PC-9 (cell line): ENCODE results near the gene IMMP2L. TPM values are rescaled to one million over a fixed set of nuclear protein-coding genes. Genes with fewer than 3 reads are reported as not detected.

Experiments used
- BruUV-seq: library from RNA; stranded (reverse); fragments of 400-500 nt; replicated peaks from 2 replicates; lab custom pipeline; 2021; lab: Mats Ljungman, UMichigan
- CTCF ChIA-PET: fragments of 300-600 bp; sonication (Branson Sonifier 250); formaldehyde crosslinking; loops from one replicate; lab custom pipeline; 2022; ENCODE audit warnings: antibody characterized with exemption; lab: Charles Lee
- POLR2A ChIA-PET: fragments of 300-600 bp; sonication (Branson Sonifier 250); formaldehyde crosslinking; loops from one replicate; lab custom pipeline; 2022; ENCODE audit warnings: antibody characterized with exemption; ENCODE audit not compliant: unreplicated experiment; lab: Charles Lee
- DNase-seq, 2 experiments: peaks; one replicate each; pipeline versions ENCODE4 v3.0.0 to v3.0.0-alpha.2; 2015 to 2022; ENCODE audit warnings: mixed read lengths in 1 of 2
- H2AFZ ChIP-seq: fragments of 200-600 bp; sonication (generic); 2 replicates; pipeline ENCODE4 v1.8.1; 2017; ENCODE audit warnings: antibody characterized with exemption
- H3F3A ChIP-seq: fragments of 200-600 bp; sonication (generic); 2 replicates; pipeline ENCODE4 v1.8.1; 2017; ENCODE audit warnings: antibody characterized with exemption, mild to moderate bottlenecking, low read depth; ENCODE audit not compliant: insufficient read depth
- H3K27ac ChIP-seq: fragments of 200-600 bp; sonication (generic); 2 replicates; pipeline ENCODE4 v1.6.1; 2016; ENCODE audit warnings: mixed run types
- H3K27me3 ChIP-seq: fragments of 200-600 bp; sonication (generic); 2 replicates; pipeline ENCODE4 v1.6.1; 2016; ENCODE audit warnings: low read depth, mixed run types; ENCODE audit not compliant: insufficient read depth
- H3K36me3 ChIP-seq: fragments of 200-600 bp; sonication (generic); 2 replicates; pipeline ENCODE4 v1.6.1; 2016; ENCODE audit warnings: low read depth, mixed run types
- H3K4me1 ChIP-seq: fragments of 200-600 bp; sonication (generic); replicated peaks from 2 replicates; pipeline ENCODE4 v1.6.1; 2016; ENCODE audit warnings: mixed run types; ENCODE audit not compliant: insufficient read depth
- H3K4me2 ChIP-seq: fragments of 200-600 bp; sonication (generic); 2 replicates; pipeline ENCODE4 v1.6.1; 2017; ENCODE audit warnings: mixed run types
- H3K4me3 ChIP-seq: fragments of 200-600 bp; sonication (generic); 2 replicates; pipeline ENCODE4 v1.6.1; 2016; ENCODE audit warnings: mixed run types
- H3K79me2 ChIP-seq: fragments of 200-600 bp; sonication (generic); 2 replicates; pipeline ENCODE4 v1.6.1; 2017; ENCODE audit warnings: low read depth, mixed run types
- H3K9me2 ChIP-seq: fragments of 200-600 bp; sonication (generic); 2 replicates; pipeline ENCODE4 v1.8.1; 2017; ENCODE audit warnings: mild to moderate bottlenecking; ENCODE audit not compliant: insufficient read depth
- H3K9me3 ChIP-seq: fragments of 200-600 bp; sonication (generic); 2 replicates; pipeline ENCODE4 v1.8.1; 2016; ENCODE audit warnings: low read depth; ENCODE audit not compliant: insufficient read depth
- H4K20me1 ChIP-seq: fragments of 200-600 bp; sonication (generic); 2 replicates; pipeline ENCODE4 v1.8.1; 2017; ENCODE audit not compliant: insufficient read depth
- EZH2 ChIP-seq: fragments of 200-600 bp; sonication (generic); IDR thresholded peaks from 2 replicates; pipeline ENCODE4 v1.8.0; 2017; ENCODE audit warnings: antibody characterized with exemption, low read depth
- intact Hi-C: fragments of 100-400 bp; cut with micrococcal nuclease; formaldehyde crosslinking; loops from one replicate; pipeline ENCODE4 v1.10.0; 2022; ENCODE audit not compliant: unreplicated experiment
- total RNA-seq: library from RNA; stranded (reverse); gene quantifications from 2 replicates; pipeline ENCODE4 v1.2.3, GENCODE V29; 2021
- TF ChIP-seq, protein P1 (sequence below): fragments of 200-600 bp; sonication (generic); conservative IDR thresholded peaks from 2 replicates; pipeline ENCODE4 v1.6.1; 2017; ENCODE audit warnings: mixed run types, antibody characterized with exemption, mild to moderate bottlenecking, moderate library complexity

The IMMP2L gene
- total RNA-seq, 1 experiment from 2014 or later = 40.5 TPM

DNA sequence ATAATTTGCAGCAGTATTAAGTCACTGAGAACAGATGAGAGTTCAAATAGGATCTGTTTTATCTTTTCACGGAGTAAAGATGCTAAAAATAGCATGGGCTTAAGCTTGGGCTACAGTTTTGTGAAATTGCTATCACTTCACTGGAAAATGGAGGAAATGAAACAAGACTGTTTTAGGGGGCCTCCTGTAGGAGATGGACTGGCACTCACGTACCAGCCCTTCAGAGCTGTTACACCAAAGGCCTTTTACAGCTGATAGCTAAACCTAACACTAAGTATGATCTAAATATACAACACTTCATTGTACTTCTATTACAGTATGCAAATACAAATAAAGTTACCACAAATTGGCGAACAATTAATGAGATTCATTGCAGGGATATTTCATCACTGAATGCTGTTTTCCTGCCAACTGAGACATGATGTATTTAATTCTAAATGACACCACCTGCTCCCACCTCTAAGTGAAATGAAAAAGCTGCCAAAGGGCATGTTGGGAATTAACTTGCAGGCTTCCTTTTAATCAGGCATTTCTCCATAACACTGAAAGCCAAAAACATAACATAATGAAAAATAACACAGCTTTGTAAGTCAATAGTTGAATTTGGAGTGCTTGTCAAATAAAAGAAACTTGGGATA is 775.8 kb downstream of the IMMP2L start:
- intact Hi-C loops = no loop called here
- BruUV-seq = no TSS peak

DNA sequence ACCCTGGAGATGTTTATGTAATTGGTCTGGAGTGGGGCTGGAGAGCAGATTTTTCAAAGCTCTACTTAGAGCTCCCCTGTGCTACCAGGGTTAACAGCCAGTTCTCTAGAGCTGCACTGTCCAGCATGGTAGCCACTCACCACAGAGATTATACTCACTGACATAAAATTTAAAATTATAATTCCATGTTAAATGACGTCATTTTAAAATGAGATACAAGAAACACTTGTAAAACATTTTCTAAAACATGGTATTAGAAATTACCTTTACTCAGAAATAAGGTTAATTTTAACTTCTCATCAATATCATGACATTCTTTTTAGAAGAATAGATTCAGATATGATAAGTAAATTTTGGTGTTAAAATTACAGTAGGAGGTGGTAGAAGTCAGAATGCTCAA is 777.5 kb downstream of the IMMP2L start:
- no peak overlapping the region for H2AFZ ChIP-seq
- no peaks in the 10 kb centered on the region for H3K79me2 ChIP-seq
- H3K27me3 ChIP-seq = no peaks in the 10 kb centered on the region
- H3K36me3 ChIP-seq = no peaks in the 10 kb centered on the region
- no peaks in the 10 kb centered on the region for H3K4me1 ChIP-seq
- no peak overlapping the region for H3K4me3 ChIP-seq
- no peaks in the 10 kb centered on the region for H3K9me3 ChIP-seq
- intact Hi-C loops = no loop called here
- no peak for DNase-seq
- no peak overlapping the region for H3K4me2 ChIP-seq
- CTCF ChIA-PET = no interaction called here
- POLR2A ChIA-PET = no interaction called here
- H3K27ac ChIP-seq = no peak overlapping the region
- H3K9me2 ChIP-seq = no peaks in the 10 kb centered on the region
- no peak for TF ChIP-seq EZH2
- TF ChIP-seq, protein P1, sequence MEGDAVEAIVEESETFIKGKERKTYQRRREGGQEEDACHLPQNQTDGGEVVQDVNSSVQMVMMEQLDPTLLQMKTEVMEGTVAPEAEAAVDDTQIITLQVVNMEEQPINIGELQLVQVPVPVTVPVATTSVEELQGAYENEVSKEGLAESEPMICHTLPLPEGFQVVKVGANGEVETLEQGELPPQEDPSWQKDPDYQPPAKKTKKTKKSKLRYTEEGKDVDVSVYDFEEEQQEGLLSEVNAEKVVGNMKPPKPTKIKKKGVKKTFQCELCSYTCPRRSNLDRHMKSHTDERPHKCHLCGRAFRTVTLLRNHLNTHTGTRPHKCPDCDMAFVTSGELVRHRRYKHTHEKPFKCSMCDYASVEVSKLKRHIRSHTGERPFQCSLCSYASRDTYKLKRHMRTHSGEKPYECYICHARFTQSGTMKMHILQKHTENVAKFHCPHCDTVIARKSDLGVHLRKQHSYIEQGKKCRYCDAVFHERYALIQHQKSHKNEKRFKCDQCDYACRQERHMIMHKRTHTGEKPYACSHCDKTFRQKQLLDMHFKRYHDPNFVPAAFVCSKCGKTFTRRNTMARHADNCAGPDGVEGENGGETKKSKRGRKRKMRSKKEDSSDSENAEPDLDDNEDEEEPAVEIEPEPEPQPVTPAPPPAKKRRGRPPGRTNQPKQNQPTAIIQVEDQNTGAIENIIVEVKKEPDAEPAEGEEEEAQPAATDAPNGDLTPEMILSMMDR = no peak
- H4K20me1 ChIP-seq = no peaks in the 10 kb centered on the region; the same call in 1 of the 2 replicates
- no TSS peak for BruUV-seq
- H3F3A ChIP-seq = no peaks in the 10 kb centered on the region

More for the DNA sequence above, 775.8 kb downstream of the IMMP2L start:
- H3K4me2 ChIP-seq = no peak overlapping the region
- ChIA-PET CTCF (no interaction called here), POLR2A (no interaction called here)
- no peak for DNase-seq
- TF ChIP-seq, protein P1 = no peak
- TF ChIP-seq EZH2 = no peak
- no peak overlapping the region for H2AFZ ChIP-seq
- H3K4me1 ChIP-seq = no peaks in the 10 kb centered on the region
- no peak overlapping the region for H3K27ac ChIP-seq
- H3K9me2 ChIP-seq = no peaks in the 10 kb centered on the region
- H3K79me2 ChIP-seq = no peaks in the 10 kb centered on the region
- H3K4me3 ChIP-seq = no peak overlapping the region
- H3F3A ChIP-seq = no peaks in the 10 kb centered on the region
- H3K27me3 ChIP-seq = no peaks in the 10 kb centered on the region
- no peaks in the 10 kb centered on the region for H3K36me3 ChIP-seq
- H3K9me3 ChIP-seq = no peaks in the 10 kb centered on the region
- no peaks in the 10 kb centered on the region; the same call in 1 of the 2 replicates for H4K20me1 ChIP-seq

DNA sequence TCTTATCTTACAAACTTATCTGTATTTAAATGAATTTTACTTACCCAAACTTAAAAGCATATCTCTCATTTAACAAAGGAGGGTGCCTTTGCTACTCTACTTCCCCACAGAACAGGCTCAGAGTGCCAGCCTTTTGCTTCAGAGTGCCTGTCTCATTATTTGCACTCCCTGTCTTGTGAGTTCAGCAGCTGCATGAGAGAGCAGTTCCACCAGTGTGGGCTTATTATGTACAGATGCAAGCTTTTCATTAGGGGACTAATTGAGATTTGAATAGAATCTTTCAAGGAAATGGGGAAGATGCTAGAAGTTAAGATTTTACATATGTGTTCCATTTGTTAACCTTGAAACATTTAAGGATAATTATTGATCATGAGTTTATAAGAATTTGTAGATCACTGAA is 781.6 kb downstream of the IMMP2L start:
- CTCF ChIA-PET = no interaction called here
- POLR2A ChIA-PET = no interaction called here
- DNase-seq = no peak

More for the DNA sequence above, 781.6 kb downstream of the IMMP2L start:
- H4K20me1 ChIP-seq = no peaks in the 10 kb centered on the region; the same call in 1 of the 2 replicates
- H2AFZ ChIP-seq = no peak overlapping the region
- TF ChIP-seq, protein P1 = no peak
- no peak for TF ChIP-seq EZH2
- no peaks in the 10 kb centered on the region for H3K4me1 ChIP-seq
- no peak overlapping the region for H3K27ac ChIP-seq
- no TSS peak for BruUV-seq
- no peak overlapping the region for H3K4me2 ChIP-seq
- H3K4me3 ChIP-seq = no peak overlapping the region
- no peaks in the 10 kb centered on the region for H3F3A ChIP-seq
- H3K79me2 ChIP-seq = no peaks in the 10 kb centered on the region
- intact Hi-C loops = no loop called here
- no peaks in the 10 kb centered on the region for H3K36me3 ChIP-seq
- no peaks in the 10 kb centered on the region for H3K27me3 ChIP-seq
- no peaks in the 10 kb centered on the region for H3K9me2 ChIP-seq
- no peaks in the 10 kb centered on the region for H3K9me3 ChIP-seq
